Hematopoietic multipotent progenitor cell treated with erythropoietin and hydrocortisone succinate and interleukin-3 and kit ligand, for 6 days (in vitro differentiated cells): ENCODE measurements around the gene TLK1.

Experiments
- DNase-seq: peaks from one replicate; pipeline ENCODE4 v3.0.0-alpha.2; 2015

Gene TLK1

GRCh38 chr2:170991398-170992182, 169.1 kb downstream of the TLK1 start:
- no peak for DNase-seq

GRCh38 chr2:170986566-170987258, 174.0 kb downstream of the TLK1 start:
- DNase-seq = no peak

DNA sequence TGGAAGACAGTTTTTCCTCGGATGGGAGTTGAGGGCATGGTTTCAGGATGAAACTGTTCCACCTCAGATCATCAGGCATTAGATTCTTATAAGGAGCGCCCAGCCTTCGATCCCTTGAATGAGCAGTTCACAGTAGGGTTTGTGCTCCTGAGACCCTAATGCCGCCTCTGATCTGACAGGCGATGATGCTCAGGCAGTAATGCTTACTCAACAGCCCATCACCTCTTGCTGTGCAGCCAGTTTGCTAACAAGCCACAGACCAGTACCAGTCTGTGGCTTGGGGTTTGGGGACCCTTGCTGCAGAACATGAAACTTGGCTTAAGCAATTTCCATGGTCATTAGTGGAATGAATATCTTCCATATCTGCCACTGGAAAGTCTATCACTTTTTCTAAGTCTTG, 175.3 kb downstream of the TLK1 start:
- no peak for DNase-seq

GRCh38 chr2:170984079-170984478, 176.6 kb downstream of the TLK1 start:
- DNase-seq = no peak

DNA sequence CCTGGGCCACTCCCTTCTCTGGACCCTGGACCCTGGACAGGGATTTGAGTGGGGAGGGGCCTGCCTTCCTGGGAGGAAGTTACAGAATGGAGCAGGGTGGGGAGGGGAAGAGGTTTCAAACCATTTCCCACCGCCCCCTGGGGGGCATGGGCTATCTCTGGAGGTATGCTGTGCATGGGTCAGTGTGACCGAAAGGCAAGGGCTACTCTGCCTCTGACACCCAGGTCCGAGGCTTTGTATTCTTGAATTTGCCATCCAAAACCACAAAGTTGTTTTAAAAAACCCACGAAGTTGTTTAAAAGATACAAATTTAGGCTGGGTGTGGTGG, 184.8 kb downstream of the TLK1 start:
- no peak for DNase-seq

DNA sequence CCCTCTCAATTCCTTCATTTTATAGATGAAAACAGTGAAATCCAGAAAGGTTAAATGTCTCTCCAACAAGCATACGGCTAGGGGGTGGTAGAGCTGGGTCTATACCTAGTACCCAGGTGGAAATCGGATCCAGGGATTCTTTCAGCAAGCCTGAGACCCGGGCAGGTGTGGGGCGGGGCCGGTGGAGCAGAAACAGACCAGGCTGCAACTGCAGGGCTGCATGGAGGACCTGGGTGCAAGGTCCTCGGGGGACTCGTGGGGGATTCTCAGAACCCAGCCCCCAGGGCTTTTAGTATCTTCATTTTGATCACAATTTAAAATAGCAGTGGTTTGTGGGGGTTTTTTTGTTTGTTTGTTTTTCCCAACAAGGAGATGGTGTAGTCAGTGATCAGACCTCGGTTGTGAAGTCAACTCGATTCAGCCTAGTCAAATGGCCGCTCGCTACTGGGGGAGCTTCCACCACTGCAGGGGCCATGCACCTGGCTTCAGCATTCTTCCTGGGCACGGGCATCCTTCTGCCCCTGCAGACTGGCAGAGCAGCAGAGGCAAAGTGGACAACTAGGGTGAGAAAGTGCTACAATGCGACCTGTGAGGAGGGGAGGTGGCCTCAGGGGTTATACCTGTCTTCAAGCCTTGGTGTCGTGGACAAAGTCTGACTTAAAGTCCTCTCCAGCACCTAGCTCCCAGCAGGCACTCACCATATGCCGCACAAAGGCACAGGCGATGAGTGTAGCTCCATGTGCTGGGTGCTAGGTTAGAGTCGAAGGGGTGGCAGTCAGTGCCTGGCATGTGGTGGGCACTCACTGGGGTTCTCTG, 185.4 kb downstream of the TLK1 start:
- no peak for DNase-seq

DNA sequence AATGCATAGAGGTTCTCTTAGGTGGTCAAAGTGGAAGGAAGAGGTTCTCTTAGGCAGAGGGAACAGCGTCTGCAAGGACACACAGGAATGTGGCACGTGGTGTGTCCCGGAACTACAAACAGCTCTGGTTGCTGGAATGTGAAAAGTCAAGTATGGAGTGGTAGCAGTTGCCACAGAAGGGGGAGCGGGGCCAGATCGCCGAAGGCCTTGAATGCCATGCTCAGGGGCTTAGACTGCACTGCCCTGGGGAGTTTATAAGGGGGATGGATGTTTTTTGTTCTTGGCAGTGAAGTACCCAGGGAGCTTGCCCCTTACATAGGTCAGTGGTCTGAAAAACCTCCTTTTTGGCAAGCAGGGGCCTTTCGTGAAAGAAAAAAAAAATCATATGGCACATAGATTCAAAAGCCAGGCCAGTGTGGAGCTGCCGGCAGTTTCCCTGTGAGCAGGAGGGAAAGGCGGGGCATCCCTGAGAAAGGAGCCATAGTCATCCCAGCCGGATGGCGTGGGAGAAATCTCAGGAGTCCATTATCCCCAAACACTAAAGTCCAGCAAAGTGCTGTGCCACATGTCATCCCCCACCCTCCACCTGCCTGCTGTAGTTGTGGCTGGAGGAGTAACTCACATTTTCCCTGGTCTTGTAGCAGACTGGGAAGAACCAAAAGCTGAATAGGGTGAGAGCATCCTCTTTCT, 186.2 kb downstream of the TLK1 start:
- DNase-seq = no peak

DNA sequence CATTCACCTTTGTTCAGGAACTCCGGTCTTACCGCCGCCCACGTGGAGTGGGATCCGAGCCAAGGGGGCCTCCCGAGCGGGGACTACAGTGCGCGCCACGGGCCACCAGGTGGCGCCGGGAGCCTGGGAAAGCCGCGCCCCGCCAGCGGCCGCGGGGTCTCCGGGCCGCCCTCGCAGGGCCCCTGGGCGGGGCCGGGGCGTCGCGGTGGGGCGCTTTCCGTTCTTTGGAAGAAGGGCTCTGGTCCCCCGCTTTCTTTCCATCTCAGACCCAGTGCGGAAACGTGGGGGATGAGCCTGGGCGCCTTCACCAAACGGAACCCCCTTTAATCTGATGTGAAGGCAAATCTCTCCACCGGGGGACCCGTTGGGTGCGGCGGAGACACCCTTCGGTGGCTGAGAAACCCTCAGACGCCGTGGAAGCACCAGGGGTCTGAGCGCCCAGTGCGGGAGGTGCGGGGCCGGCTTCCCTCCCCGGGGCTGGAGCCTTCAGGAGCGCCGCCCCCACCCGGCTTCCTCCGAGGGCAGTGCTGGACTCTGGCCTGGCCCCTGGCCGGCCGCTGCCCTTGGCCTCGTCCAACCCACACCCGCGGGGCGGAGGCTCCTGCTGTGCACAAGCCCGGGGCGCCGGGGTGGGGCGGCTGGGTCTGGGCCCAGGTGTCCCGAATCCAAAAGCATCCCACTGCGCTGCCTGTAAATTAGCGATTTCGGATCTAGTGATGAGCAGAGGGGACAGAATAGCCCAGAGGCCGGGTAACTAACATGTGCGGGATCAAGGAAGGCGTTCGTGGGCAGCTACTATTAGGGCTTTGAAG, 187.0 kb downstream of the TLK1 start:
- peak; percentile 89 for DNase-seq

GRCh38 chr2:170973225-170973491, 187.5 kb downstream of the TLK1 start:
- no peak for DNase-seq

- peak; percentile 23 for DNase-seq
These were observed 188.1 kb downstream of the TLK1 start for GRCh38 chr2:170972296-170973224.

- DNase-seq = no peak
These were observed 189.6 kb downstream of the TLK1 start for GRCh38 chr2:170971071-170971470.

GRCh38 chr2:170969872-170970496, 190.7 kb downstream of the TLK1 start:
- DNase-seq = peak; percentile 38

GRCh38 chr2:170969030-170969429, 191.7 kb downstream of the TLK1 start:
- no peak for DNase-seq

- no peak for DNase-seq
These were observed 192.3 kb downstream of the TLK1 start for GRCh38 chr2:170968205-170969003.

DNA sequence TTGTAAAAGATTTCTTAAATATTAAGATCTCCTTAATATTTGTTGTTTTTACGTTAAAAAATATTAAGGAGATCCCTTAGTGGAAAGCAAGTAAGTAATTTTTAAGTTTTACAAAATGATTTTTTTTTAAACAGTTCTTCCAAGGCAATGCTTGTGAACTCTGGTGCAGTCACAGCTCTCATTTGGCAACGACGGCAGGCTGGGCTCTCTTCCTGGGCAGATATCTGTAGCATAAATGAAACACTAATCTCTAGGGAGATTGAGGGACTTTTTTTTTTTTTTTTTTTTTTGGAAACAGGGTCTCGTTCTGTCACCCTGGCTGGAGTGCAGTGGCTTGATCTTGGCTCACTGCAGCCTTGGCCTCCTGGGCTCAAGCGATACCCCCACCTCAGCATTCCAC, 193.1 kb downstream of the TLK1 start:
- DNase-seq = no peak

DNA sequence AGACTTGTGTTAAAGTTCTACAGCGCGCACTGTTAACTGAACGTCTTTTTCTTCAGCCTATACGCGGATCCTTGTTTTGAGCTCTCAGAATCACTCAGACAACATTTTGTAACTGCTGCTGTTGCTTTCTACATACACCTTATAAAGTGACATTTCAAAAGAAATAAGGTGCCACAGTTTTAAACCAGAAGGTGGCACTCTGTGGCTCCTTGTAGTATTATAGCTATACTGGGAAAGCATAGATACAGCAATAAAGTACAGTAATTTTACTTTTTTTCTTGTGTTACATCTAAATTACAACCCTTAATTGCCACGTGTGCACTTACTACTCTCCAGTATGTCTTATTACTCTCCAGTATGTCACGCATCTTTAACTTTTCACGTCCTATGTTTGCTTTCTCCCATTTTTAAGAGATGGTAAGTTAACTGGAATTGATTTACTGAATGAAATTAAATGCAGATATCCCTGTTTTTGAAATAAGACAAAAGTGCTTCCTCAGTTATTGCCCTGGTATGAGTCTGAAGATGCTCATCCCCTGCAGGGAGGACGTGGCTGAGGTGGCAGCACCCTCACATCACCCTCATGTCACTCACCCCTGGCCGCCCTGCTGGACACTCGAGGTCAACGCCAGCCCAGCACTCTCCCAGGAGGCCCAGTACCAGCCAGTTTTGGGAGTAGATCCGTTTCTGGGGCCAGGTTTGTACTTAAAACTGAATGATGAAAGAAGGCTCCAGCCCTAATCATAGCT, 193.9 kb downstream of the TLK1 start:
- peak; percentile 43 for DNase-seq

GRCh38 chr2:170965446-170966225, 195.1 kb downstream of the TLK1 start:
- DNase-seq = no peak

DNA sequence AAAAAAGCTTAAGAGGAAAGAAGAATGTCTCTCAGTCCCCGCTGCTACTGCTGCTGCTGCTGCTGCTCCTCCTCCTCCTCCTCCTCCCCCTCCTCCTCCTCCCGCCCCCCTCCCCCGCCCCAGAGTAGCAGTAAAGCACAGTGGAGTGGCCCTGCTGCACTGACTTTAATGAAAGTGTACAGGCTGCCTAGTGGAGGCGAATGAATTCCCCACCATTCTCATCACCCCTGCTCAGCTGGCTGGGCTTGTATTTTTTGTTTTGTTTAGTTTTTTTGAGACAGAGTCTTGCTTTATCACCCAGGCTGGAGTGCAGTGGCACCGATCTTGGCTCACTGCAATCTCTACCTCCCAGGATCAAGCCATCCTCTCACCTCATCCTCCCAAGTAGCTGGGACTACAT, 197.3 kb downstream of the TLK1 start:
- no peak for DNase-seq
